HCT116 (cell line): ENCODE measurements around the gene FOXP1. TPM values are rescaled to one million over a fixed set of nuclear protein-coding genes. Genes with fewer than 3 reads are reported as not detected.

ENCODE experiments used
- ATAC-seq: fragments of 200-7000 bp; cut with Tn5 transposase; 2 replicates; pipeline ENCODE4 v1.9.1; 2020; ENCODE audit warnings: mild to moderate bottlenecking, moderate library complexity
- BruUV-seq: library from RNA; stranded (reverse); fragments of 400-500 nt; replicated peaks from 2 replicates; lab custom pipeline; 2021; lab: Mats Ljungman, UMichigan
- CTCF ChIA-PET: fragments of 300-600 bp; sonication (Branson Sonifier 250); formaldehyde crosslinking; loops from one replicate; lab custom pipeline; 2021; ENCODE audit warnings: antibody characterized with exemption; lab: Charles Lee
- POLR2A ChIA-PET: fragments of 300-600, 350-600 bp; sonication (Branson Sonifier 250); formaldehyde crosslinking; loops from one replicate; lab custom pipeline; 2021; ENCODE audit warnings: antibody characterized with exemption; lab: Charles Lee
- RAD21 ChIA-PET, 2 experiments: fragments of 300-600 bp; sonication (Branson Sonifier 250); formaldehyde crosslinking; loops; one replicate each; lab custom pipeline; 2023; ENCODE audit warnings: low total read pairs in 2 of 2; ENCODE audit not compliant: uncharacterized antibody in 2 of 2, unreplicated experiment in 2 of 2, low non-redundant PET in 1 of 2; lab: Charles Lee
- DNase-seq: peaks from one replicate; pipeline ENCODE4 v3.0.0-alpha.2; 2010; ENCODE audit warnings: low read depth, low spot score
- H2AFZ ChIP-seq: fragments of 200-600 bp; shearing (Covaris generic), sonication (generic); 2 replicates; pipeline ENCODE4 v1.6.1; 2017; ENCODE audit warnings: low read depth, mixed run types, mixed read lengths, antibody characterized with exemption, low read length; ENCODE audit not compliant: poor library complexity, severe bottlenecking
- H3K27ac ChIP-seq: 2 replicates; pipeline ENCODE4 v1.5.1; 2012; ENCODE audit warnings: low read depth, low read length
- H3K27me3 ChIP-seq: fragments of 200-600 bp; sonication (generic); 2 replicates; pipeline ENCODE4 v1.6.1; 2016; ENCODE audit warnings: mixed run types, low read length, mixed read lengths; ENCODE audit not compliant: insufficient read depth
- H3K36me3 ChIP-seq, 2 experiments: fragments of 200-500 bp in 1 of 2; fragments of 200-600 bp in 1 of 2; sonication (Bioruptor generic) in 1 of 2; sonication (generic) in 1 of 2; 2 replicates each; pipeline versions ENCODE4 v1.5.1 to v1.6.1; 2014 to 2016; ENCODE audit warnings: low read length in 2 of 2, inconsistent platforms in 1 of 2, mixed read lengths in 1 of 2, mixed run types in 1 of 2; ENCODE audit not compliant: insufficient read depth in 2 of 2, control insufficient read depth in 1 of 2
- H3K4me1 ChIP-seq, 2 experiments: fragments of 200-600 bp in 1 of 2; sonication (generic) in 1 of 2; 2 replicates each; pipeline versions ENCODE4 v1.5.1 to v1.6.1; 2012 to 2017; ENCODE audit warnings: low read length in 2 of 2, inconsistent platforms in 1 of 2, mild to moderate bottlenecking in 1 of 2, mixed read lengths in 1 of 2, mixed run types in 1 of 2, moderate library complexity in 1 of 2; ENCODE audit not compliant: insufficient read depth in 2 of 2, control insufficient read depth in 1 of 2
- H3K4me2 ChIP-seq: fragments of 200-600 bp; sonication (generic); 2 replicates; pipeline ENCODE4 v1.6.1; 2017; ENCODE audit warnings: mixed run types, low read length, mixed read lengths
- H3K4me3 ChIP-seq, 2 experiments: fragments of 200-600 bp in 1 of 2; sonication (generic) in 1 of 2; replicated peaks in 1 of 2; 2 replicates each; pipeline ENCODE4 v1.5.1; 2011 to 2016; ENCODE audit warnings: low read length in 2 of 2, control low read depth in 1 of 2, low read depth in 1 of 2, mild to moderate bottlenecking in 1 of 2, mixed read lengths in 1 of 2, mixed run types in 1 of 2
- H3K79me2 ChIP-seq: fragments of 200-600 bp; sonication (generic); 2 replicates; pipeline ENCODE4 v1.6.1; 2017; ENCODE audit warnings: mild to moderate bottlenecking, mixed run types, low read length, moderate library complexity, mixed read lengths; ENCODE audit not compliant: insufficient read depth
- H3K9ac ChIP-seq: fragments of 200-600 bp; sonication (generic); 2 replicates; pipeline ENCODE4 v1.6.1; 2016; ENCODE audit warnings: low read length, mixed read lengths
- H3K9me2 ChIP-seq: fragments of 200-600 bp; sonication (generic), shearing (Covaris generic); 2 replicates; pipeline ENCODE4 v1.6.1; 2017; ENCODE audit warnings: mixed run types, mild to moderate bottlenecking, moderate library complexity; ENCODE audit not compliant: insufficient read depth
- H3K9me3 ChIP-seq, 2 experiments: fragments of 200-500 bp in 1 of 2; fragments of 200-600 bp in 1 of 2; sonication (Bioruptor generic) in 1 of 2; sonication (generic) in 1 of 2; 2 replicates each; pipeline ENCODE4 v1.6.1; 2014 to 2017; ENCODE audit warnings: low read length in 2 of 2, mixed read lengths in 2 of 2, inconsistent platforms in 1 of 2, low read depth in 1 of 2, mild to moderate bottlenecking in 1 of 2, mixed run types in 1 of 2, moderate library complexity in 1 of 2; ENCODE audit not compliant: control insufficient read depth in 1 of 2, insufficient read depth in 1 of 2
- H4K20me1 ChIP-seq: fragments of 200-600 bp; sonication (generic), shearing (Covaris generic); 2 replicates; pipeline ENCODE4 v1.6.1; 2017; ENCODE audit warnings: mixed run types, mild to moderate bottlenecking, moderate library complexity; ENCODE audit not compliant: insufficient read depth
- CEBPB ChIP-seq: IDR thresholded peaks from 2 replicates; pipeline ENCODE4 v1.6.1; 2012; ENCODE audit warnings: low read depth
- EGR1 ChIP-seq: IDR thresholded peaks from 2 replicates; pipeline ENCODE4 v1.6.1; 2012; ENCODE audit warnings: low read depth
- ELF1 ChIP-seq: IDR thresholded peaks from 2 replicates; pipeline ENCODE4 v1.6.1; 2012; ENCODE audit warnings: low read depth, borderline replicate concordance
- FOSL1 ChIP-seq: IDR thresholded peaks from 2 replicates; pipeline ENCODE4 v1.6.1; 2012; ENCODE audit warnings: low read depth
- JUND ChIP-seq: IDR thresholded peaks from 2 replicates; pipeline ENCODE4 v1.6.1; 2012
- POLR2AphosphoS5 ChIP-seq: IDR thresholded peaks from 2 replicates; pipeline ENCODE4 v1.6.1; 2011; ENCODE audit warnings: mild to moderate bottlenecking, low read depth, low read length, moderate library complexity
- RAD21 ChIP-seq: IDR thresholded peaks from 2 replicates; pipeline ENCODE4 v1.6.1; 2012; ENCODE audit warnings: low read depth, mild to moderate bottlenecking
- SIN3A ChIP-seq: IDR thresholded peaks from 2 replicates; pipeline ENCODE4 v1.6.1; 2012; ENCODE audit warnings: low read depth
- SP1 ChIP-seq: IDR thresholded peaks from 2 replicates; pipeline ENCODE4 v1.6.1; 2012; ENCODE audit warnings: low read depth
- SRF ChIP-seq: IDR thresholded peaks from 2 replicates; pipeline ENCODE4 v1.6.1; 2012; ENCODE audit warnings: low read depth
- TCF7L2 ChIP-seq: IDR thresholded peaks from 2 replicates; pipeline ENCODE4 v1.7.0; 2011; ENCODE audit warnings: borderline replicate concordance, inconsistent platforms; ENCODE audit not compliant: insufficient read depth, insufficient read length; ENCODE audit errors: extremely low read depth
- YY1 ChIP-seq: IDR thresholded peaks from 2 replicates; pipeline ENCODE4 v1.6.1; 2011; ENCODE audit warnings: low read length, low read depth, moderate library complexity, mild to moderate bottlenecking; ENCODE audit not compliant: insufficient replicate concordance; ENCODE audit errors: extremely low read depth
- ZNF274 ChIP-seq: fragments of 200-500 bp; sonication (Bioruptor generic); IDR thresholded peaks from 2 replicates; pipeline ENCODE4 v1.6.1; 2014; ENCODE audit warnings: mild to moderate bottlenecking, low read depth, low read length, inconsistent platforms
- intact Hi-C: fragments of 100-400 bp; cut with micrococcal nuclease; formaldehyde crosslinking; loops from 2 replicates; pipeline ENCODE4 v1.10.0; 2022
- total RNA-seq: library from RNA; stranded (reverse); gene quantifications from one replicate; pipeline ENCODE4 v1.2.1, GENCODE V29; 2021; ENCODE audit not compliant: unreplicated experiment
- TF ChIP-seq, protein P1 (sequence below), 3 experiments: fragments of 200-600 bp in 1 of 3; sonication (generic) in 1 of 3; IDR thresholded peaks in 2 of 3; conservative IDR thresholded peaks in 1 of 3; 2 replicates each; pipeline ENCODE4 v1.5.1; 2012 to 2017; ENCODE audit warnings: low read depth in 2 of 3, low read length in 2 of 3, antibody characterized with exemption in 1 of 3, borderline replicate concordance in 1 of 3, control low read depth in 1 of 3, mild to moderate bottlenecking in 1 of 3, mixed read lengths in 1 of 3, mixed run types in 1 of 3, moderate library complexity in 1 of 3; ENCODE audit not compliant: insufficient read depth in 1 of 3
- TF ChIP-seq, protein P2 (sequence below): IDR thresholded peaks from 2 replicates; pipeline ENCODE4 v1.6.1; 2012; ENCODE audit warnings: low read depth
- TF ChIP-seq, protein P3 (sequence below): IDR thresholded peaks from 2 replicates; pipeline ENCODE4 v1.6.1; 2011; ENCODE audit warnings: mild to moderate bottlenecking, low read length, moderate library complexity; ENCODE audit not compliant: insufficient replicate concordance; ENCODE audit errors: extremely low read depth
- TF ChIP-seq, protein P4 (sequence below): IDR thresholded peaks from 2 replicates; pipeline ENCODE4 v1.6.1; 2012

Gene FOXP1
- total RNA-seq, 1 experiment from 2014 or later = 11.4 TPM

DNA sequence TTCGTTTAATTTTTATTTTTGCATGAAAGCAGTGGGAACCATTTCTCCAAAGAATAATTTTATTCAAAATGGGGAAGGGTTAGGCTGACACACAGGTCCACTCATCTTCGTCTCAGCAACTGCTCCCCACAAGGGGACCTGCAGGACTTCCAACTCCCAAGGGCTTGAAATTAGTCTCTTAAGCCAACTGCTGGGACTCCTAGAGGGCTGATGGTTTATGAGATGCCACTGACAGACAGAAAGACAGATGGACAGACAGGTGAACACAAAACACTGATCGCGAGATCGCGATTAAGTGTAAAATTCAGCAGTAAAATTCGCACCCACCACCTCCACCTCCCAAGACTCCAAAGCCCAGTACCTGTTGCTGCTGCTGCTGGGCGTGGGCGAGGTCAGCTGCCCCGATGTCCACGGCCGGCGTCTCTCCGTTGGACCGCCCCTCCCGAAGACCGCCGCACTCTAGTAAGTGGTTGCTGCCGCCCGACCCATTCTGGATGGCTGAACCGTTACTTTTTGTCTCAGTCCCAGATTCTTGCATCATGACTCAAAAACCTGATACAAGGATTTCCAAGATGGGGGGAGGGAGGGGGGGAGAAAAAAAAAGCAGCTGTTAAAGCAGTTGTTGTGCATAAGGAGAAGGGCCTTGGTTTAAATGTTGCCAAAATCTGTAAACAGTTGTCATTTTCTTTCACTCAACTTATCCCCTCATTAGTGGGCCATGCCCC lies 385.5 kb downstream of the FOXP1 start (continued):
- TF ChIP-seq, protein P1, sequence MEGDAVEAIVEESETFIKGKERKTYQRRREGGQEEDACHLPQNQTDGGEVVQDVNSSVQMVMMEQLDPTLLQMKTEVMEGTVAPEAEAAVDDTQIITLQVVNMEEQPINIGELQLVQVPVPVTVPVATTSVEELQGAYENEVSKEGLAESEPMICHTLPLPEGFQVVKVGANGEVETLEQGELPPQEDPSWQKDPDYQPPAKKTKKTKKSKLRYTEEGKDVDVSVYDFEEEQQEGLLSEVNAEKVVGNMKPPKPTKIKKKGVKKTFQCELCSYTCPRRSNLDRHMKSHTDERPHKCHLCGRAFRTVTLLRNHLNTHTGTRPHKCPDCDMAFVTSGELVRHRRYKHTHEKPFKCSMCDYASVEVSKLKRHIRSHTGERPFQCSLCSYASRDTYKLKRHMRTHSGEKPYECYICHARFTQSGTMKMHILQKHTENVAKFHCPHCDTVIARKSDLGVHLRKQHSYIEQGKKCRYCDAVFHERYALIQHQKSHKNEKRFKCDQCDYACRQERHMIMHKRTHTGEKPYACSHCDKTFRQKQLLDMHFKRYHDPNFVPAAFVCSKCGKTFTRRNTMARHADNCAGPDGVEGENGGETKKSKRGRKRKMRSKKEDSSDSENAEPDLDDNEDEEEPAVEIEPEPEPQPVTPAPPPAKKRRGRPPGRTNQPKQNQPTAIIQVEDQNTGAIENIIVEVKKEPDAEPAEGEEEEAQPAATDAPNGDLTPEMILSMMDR (IDR thresholded peaks at IDR 0.05 in 2 of 3, conservative IDR thresholded peaks at IDR 0.05 in 1 of 3; ENCODE audit: borderline replicate concordance in 1 of 3, insufficient read depth in 1 of 3, low read depth in 2 of 3, low read length in 2 of 3) = no peak
- no peak for TF ChIP-seq JUND
- no peak for TF ChIP-seq SP1
- no peak for TF ChIP-seq CEBPB
- no peak for TF ChIP-seq RAD21
- no peak for TF ChIP-seq ELF1
- no peak for TF ChIP-seq TCF7L2
- TF ChIP-seq, protein P2, sequence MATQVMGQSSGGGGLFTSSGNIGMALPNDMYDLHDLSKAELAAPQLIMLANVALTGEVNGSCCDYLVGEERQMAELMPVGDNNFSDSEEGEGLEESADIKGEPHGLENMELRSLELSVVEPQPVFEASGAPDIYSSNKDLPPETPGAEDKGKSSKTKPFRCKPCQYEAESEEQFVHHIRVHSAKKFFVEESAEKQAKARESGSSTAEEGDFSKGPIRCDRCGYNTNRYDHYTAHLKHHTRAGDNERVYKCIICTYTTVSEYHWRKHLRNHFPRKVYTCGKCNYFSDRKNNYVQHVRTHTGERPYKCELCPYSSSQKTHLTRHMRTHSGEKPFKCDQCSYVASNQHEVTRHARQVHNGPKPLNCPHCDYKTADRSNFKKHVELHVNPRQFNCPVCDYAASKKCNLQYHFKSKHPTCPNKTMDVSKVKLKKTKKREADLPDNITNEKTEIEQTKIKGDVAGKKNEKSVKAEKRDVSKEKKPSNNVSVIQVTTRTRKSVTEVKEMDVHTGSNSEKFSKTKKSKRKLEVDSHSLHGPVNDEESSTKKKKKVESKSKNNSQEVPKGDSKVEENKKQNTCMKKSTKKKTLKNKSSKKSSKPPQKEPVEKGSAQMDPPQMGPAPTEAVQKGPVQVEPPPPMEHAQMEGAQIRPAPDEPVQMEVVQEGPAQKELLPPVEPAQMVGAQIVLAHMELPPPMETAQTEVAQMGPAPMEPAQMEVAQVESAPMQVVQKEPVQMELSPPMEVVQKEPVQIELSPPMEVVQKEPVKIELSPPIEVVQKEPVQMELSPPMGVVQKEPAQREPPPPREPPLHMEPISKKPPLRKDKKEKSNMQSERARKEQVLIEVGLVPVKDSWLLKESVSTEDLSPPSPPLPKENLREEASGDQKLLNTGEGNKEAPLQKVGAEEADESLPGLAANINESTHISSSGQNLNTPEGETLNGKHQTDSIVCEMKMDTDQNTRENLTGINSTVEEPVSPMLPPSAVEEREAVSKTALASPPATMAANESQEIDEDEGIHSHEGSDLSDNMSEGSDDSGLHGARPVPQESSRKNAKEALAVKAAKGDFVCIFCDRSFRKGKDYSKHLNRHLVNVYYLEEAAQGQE = no peak

DNA sequence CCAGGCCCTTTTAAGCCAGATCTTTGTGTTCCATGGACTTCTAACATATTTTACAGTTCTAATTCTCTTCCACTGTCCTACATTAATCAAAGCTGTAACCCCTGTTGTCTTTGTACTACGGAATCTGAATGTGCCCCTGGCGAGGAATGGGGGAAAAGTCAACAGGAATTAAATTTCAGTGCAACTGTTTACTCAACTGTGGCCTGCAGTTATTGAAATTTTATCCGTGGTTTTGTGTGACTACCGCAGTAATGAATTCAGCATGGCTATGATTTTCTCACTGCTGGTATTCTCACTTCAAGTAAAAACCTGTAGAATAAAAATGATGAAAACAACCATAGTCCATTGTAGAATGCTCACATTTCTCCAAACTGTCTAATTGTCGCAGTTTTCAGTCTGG lies 388.0 kb downstream of the FOXP1 start:
- no peak for DNase-seq
- no TSS peak for BruUV-seq
- no peaks in the 10 kb centered on the region for H4K20me1 ChIP-seq
- ChIA-PET POLR2A (no interaction called here), CTCF (no interaction called here), RAD21 (no interaction called here)
- H3K36me3 ChIP-seq = no peaks in the 10 kb centered on the region
- TF ChIP-seq SRF (no peak), ELF1 (no peak), EGR1 (no peak), RAD21 (no peak), POLR2AphosphoS5 (no peak), SIN3A (no peak), TCF7L2 (no peak), ZNF274 (no peak), YY1 (no peak), FOSL1 (no peak), SP1 (no peak)
- TF ChIP-seq, protein P3, sequence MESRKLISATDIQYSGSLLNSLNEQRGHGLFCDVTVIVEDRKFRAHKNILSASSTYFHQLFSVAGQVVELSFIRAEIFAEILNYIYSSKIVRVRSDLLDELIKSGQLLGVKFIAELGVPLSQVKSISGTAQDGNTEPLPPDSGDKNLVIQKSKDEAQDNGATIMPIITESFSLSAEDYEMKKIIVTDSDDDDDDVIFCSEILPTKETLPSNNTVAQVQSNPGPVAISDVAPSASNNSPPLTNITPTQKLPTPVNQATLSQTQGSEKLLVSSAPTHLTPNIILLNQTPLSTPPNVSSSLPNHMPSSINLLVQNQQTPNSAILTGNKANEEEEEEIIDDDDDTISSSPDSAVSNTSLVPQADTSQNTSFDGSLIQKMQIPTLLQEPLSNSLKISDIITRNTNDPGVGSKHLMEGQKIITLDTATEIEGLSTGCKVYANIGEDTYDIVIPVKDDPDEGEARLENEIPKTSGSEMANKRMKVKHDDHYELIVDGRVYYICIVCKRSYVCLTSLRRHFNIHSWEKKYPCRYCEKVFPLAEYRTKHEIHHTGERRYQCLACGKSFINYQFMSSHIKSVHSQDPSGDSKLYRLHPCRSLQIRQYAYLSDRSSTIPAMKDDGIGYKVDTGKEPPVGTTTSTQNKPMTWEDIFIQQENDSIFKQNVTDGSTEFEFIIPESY = no peak
- TF ChIP-seq, protein P4, sequence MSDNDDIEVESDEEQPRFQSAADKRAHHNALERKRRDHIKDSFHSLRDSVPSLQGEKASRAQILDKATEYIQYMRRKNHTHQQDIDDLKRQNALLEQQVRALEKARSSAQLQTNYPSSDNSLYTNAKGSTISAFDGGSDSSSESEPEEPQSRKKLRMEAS = no peak
- no peak overlapping the region for H2AFZ ChIP-seq
- H3K4me2 ChIP-seq = no peak overlapping the region
- intact Hi-C loops = no loop called here
- ATAC-seq = no peak
- no peak overlapping the region for H3K27ac ChIP-seq
- no peaks in the 10 kb centered on the region for H3K79me2 ChIP-seq
- H3K9me3 ChIP-seq = no peaks in the 10 kb centered on the region
- H3K9me2 ChIP-seq = no peaks in the 10 kb centered on the region
- H3K4me1 ChIP-seq = no peaks in the 10 kb centered on the region
- no peak overlapping the region for H3K9ac ChIP-seq
- no peaks in the 10 kb centered on the region for H3K27me3 ChIP-seq
- no peak overlapping the region for H3K4me3 ChIP-seq
